Caco-2 (cell line): ENCODE data around the gene PYCR2. TPM values are rescaled to one million over a fixed set of nuclear protein-coding genes. Genes with fewer than 3 reads are reported as not detected.
A peak's percentile ranks its signal among the peaks of the same experiment; 100 is the strongest.

ENCODE experiments used
- BruUV-seq: library from RNA; stranded (reverse); fragments of 400-500 nt; replicated peaks from 2 replicates; lab custom pipeline; 2021; lab: Mats Ljungman, UMichigan
- CTCF ChIA-PET: fragments of 300-600 bp; sonication (Branson Sonifier 250); formaldehyde crosslinking; loops from one replicate; lab custom pipeline; 2022; ENCODE audit warnings: antibody characterized with exemption; lab: Charles Lee
- POLR2A ChIA-PET: fragments of 300-600 bp; sonication (Branson Sonifier 250); formaldehyde crosslinking; loops from one replicate; lab custom pipeline; 2022; ENCODE audit warnings: antibody characterized with exemption; lab: Charles Lee
- DNase-seq, 2 experiments: peaks; one replicate each; pipeline versions ENCODE4 v3.0.0 to v3.0.0-alpha.2; 2020 to 2022
- H3K27me3 ChIP-seq: replicated peaks from 2 replicates; pipeline ENCODE4 v1.6.0; 2011; ENCODE audit warnings: low read length; ENCODE audit not compliant: control insufficient read depth, insufficient read depth
- H3K36me3 ChIP-seq: 2 replicates; pipeline ENCODE4 v1.5.1; 2011; ENCODE audit warnings: low read length; ENCODE audit not compliant: control insufficient read depth, insufficient read depth
- H3K4me1 ChIP-seq: fragments of 250-450 bp; sonication (Bioruptor Pico); 2 replicates; pipeline ENCODE4 v1.5.1; 2020; ENCODE audit warnings: mild to moderate bottlenecking
- H3K4me3 ChIP-seq: 2 replicates; pipeline ENCODE4 v1.5.1; 2011; ENCODE audit warnings: low read depth, mild to moderate bottlenecking, control low read depth, low read length
- H3K9me3 ChIP-seq: fragments of 250-450 bp; sonication (Bioruptor Pico); 2 replicates; pipeline ENCODE4 v1.5.1; 2020; ENCODE audit warnings: mild to moderate bottlenecking, moderate library complexity
- H3K27ac Mint-ChIP-seq: one replicate; pipeline ENCODE4 v1.8.0; 2022; ENCODE audit warnings: mixed read lengths; ENCODE audit not compliant: unreplicated experiment
- H3K27me3 Mint-ChIP-seq: one replicate; pipeline ENCODE4 v1.8.0; 2022; ENCODE audit warnings: mixed read lengths; ENCODE audit not compliant: insufficient read depth, unreplicated experiment
- H3K36me3 Mint-ChIP-seq: one replicate; pipeline ENCODE4 v1.8.0; 2022; ENCODE audit warnings: mild to moderate bottlenecking, mixed read lengths; ENCODE audit not compliant: insufficient read depth, unreplicated experiment
- H3K4me1 Mint-ChIP-seq: one replicate; pipeline ENCODE4 v1.8.0; 2022; ENCODE audit warnings: low read depth, mixed read lengths; ENCODE audit not compliant: unreplicated experiment
- H3K4me3 Mint-ChIP-seq: one replicate; pipeline ENCODE4 v1.8.0; 2022; ENCODE audit warnings: mild to moderate bottlenecking, moderate library complexity, mixed read lengths; ENCODE audit not compliant: unreplicated experiment
- H3K9me3 Mint-ChIP-seq: one replicate; pipeline ENCODE4 v1.8.0; 2022; ENCODE audit warnings: mixed read lengths; ENCODE audit not compliant: unreplicated experiment
- intact Hi-C: fragments of 100-400 bp; cut with micrococcal nuclease; formaldehyde crosslinking; loops from one replicate; pipeline ENCODE4 v1.10.0; 2022; ENCODE audit not compliant: unreplicated experiment
- total RNA-seq: library from RNA; stranded (reverse); gene quantifications from 2 replicates; pipeline ENCODE4 v1.2.3, GENCODE V29; 2022
- TF ChIP-seq, protein P1 (sequence below), 2 experiments: fragments of 200-600 bp in 1 of 2; IDR thresholded peaks; 1 replicate in 1 of 2; 2 replicates in 1 of 2; pipeline versions ENCODE4 v1.5.1 to v1.8.0; 2011 to 2022; ENCODE audit warnings: antibody characterized with exemption in 1 of 2, control low read depth in 1 of 2, inconsistent platforms in 1 of 2, low read depth in 1 of 2, low read length in 1 of 2, mild to moderate bottlenecking in 1 of 2, moderate library complexity in 1 of 2; ENCODE audit not compliant: insufficient read depth in 1 of 2, severe bottlenecking in 1 of 2, unreplicated experiment in 1 of 2

Gene PYCR2
- total RNA-seq, 1 experiment from 2014 or later, result 73.7 TPM

DNA sequence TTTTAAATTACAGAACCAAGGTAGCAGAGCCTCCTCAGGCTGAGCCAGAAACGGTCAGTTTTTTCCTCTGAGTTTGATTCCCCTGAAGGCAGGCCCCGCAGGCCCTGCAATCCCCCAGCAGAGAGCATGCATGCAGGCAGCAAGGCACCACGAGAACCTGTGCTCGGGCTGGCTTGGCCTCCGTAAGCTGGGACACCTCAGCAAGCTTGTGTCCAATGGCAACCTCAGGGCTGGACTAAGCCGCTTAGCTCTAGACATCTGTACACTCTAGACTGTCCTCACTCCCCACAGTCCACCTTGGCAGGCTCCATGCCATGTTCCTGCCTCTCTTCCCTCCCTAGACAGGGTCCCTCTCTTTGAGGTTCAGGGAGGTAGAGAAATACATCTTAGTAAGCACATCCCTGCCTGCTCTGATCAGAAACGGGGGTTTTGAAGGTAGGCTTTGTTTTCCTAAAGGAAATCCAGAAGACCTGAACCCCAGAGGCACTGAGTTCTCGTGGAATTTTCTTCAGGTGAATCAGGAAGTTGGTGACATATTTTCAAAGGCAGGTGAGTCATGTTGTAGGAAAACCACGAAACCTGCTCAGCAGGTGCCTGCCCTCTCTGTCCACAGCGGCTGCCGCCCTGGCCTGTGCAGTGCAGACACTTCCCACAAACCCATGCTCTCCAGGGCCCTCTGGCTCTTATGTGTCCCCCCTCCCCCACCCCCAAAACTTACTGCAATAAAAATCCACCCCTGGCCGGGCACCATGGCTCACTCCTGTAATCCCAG lies 48.8 kb downstream of the PYCR2 start:
- peaks cover 5% of the 10 kb centered on the region; the same call in 1 of the 2 replicates for H3K36me3 ChIP-seq
- ChIA-PET POLR2A (interaction anchor here (0.7 kb wide), 2 partner anchors 52 to 1416 kb away, joined by 6 to 17 read pairs; no protein-coding TSS in a partner anchor), CTCF (interaction anchor here (0.6 to 1.0 kb wide), 3 partner anchors 49 to 226 kb away, joined by 3 read pairs; partner anchors contain the start of gene PYCR2)
- peaks cover 23% of the 10 kb centered on the region for H3K4me1 Mint-ChIP-seq
- peak overlapping the region; percentile 91 for H3K27ac Mint-ChIP-seq
- H3K36me3 Mint-ChIP-seq, result peaks cover 62% of the 10 kb centered on the region
- DNase-seq, result peak; percentile 77 to 79
- H3K9me3 Mint-ChIP-seq, result no peaks in the 10 kb centered on the region
- BruUV-seq, result no TSS peak
- no peaks in the 10 kb centered on the region for H3K27me3 Mint-ChIP-seq
- no peak overlapping the region for H3K4me3 ChIP-seq
- TF ChIP-seq, protein P1, sequence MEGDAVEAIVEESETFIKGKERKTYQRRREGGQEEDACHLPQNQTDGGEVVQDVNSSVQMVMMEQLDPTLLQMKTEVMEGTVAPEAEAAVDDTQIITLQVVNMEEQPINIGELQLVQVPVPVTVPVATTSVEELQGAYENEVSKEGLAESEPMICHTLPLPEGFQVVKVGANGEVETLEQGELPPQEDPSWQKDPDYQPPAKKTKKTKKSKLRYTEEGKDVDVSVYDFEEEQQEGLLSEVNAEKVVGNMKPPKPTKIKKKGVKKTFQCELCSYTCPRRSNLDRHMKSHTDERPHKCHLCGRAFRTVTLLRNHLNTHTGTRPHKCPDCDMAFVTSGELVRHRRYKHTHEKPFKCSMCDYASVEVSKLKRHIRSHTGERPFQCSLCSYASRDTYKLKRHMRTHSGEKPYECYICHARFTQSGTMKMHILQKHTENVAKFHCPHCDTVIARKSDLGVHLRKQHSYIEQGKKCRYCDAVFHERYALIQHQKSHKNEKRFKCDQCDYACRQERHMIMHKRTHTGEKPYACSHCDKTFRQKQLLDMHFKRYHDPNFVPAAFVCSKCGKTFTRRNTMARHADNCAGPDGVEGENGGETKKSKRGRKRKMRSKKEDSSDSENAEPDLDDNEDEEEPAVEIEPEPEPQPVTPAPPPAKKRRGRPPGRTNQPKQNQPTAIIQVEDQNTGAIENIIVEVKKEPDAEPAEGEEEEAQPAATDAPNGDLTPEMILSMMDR (IDR thresholded peaks at IDR 0.05; ENCODE audit: insufficient read depth in 1 of 2, low read depth in 1 of 2, low read length in 1 of 2, severe bottlenecking in 1 of 2, unreplicated experiment in 1 of 2), result no peak
- no peaks in the 10 kb centered on the region for H3K27me3 ChIP-seq
- H3K9me3 ChIP-seq, result no peaks in the 10 kb centered on the region
- H3K4me3 Mint-ChIP-seq, result peak overlapping the region; percentile 44
- intact Hi-C loops, result no loop called here
- peaks cover 33% of the 10 kb centered on the region for H3K4me1 ChIP-seq

DNA sequence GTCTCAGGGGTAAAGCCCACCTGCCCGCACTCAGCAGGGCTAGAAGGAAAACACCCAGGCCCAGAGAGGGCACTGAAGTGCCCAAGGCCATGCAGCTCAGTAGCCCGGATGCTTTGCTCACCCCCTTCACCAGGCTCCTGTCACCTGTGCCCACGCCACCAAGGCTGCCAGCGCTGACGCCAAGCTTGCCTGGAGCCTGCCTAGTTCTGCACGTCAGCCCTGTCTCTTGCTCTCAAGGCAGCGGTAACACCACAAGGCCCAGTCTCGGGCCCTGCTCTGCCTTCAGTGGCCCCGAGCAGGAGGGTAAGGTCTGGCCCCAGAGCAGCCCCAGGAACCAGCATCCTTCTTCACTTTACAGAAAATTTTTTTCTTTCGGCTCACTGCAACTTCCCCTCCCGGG lies 49.6 kb downstream of the PYCR2 start:
- H3K4me3 Mint-ChIP-seq, result no peak overlapping the region
- DNase-seq, result no peak
- TF ChIP-seq, protein P1 (IDR thresholded peaks at IDR 0.05; ENCODE audit: insufficient read depth in 1 of 2, low read depth in 1 of 2, low read length in 1 of 2, severe bottlenecking in 1 of 2, unreplicated experiment in 1 of 2), result no peak
- Histone ChIP-seq H3K4me3 (no peak overlapping the region), H3K27me3 (no peaks in the 10 kb centered on the region), H3K9me3 (no peaks in the 10 kb centered on the region), H3K4me1 (peaks cover 33% of the 10 kb centered on the region), H3K36me3 (peaks cover 5% of the 10 kb centered on the region; the same call in 1 of the 2 replicates)
- intact Hi-C loops, result no loop called here
- ChIA-PET POLR2A (no interaction called here), CTCF (interaction anchor here (1.0 kb wide), 1 partner anchor 50 kb away, joined by 3 read pairs; the partner anchor contains the start of gene PYCR2)
- no TSS peak for BruUV-seq
- H3K27ac Mint-ChIP-seq, result no peak overlapping the region
- H3K27me3 Mint-ChIP-seq, result no peaks in the 10 kb centered on the region
- no peaks in the 10 kb centered on the region for H3K9me3 Mint-ChIP-seq
- peaks cover 70% of the 10 kb centered on the region for H3K36me3 Mint-ChIP-seq
- peaks cover 23% of the 10 kb centered on the region for H3K4me1 Mint-ChIP-seq

- H3K27ac Mint-ChIP-seq, result no peak overlapping the region
- H3K36me3 Mint-ChIP-seq, result peaks cover 75% of the 10 kb centered on the region
- Histone ChIP-seq H3K27me3 (no peaks in the 10 kb centered on the region), H3K4me3 (no peak overlapping the region), H3K4me1 (peaks cover 28% of the 10 kb centered on the region), H3K9me3 (no peaks in the 10 kb centered on the region), H3K36me3 (peaks cover 5% of the 10 kb centered on the region; the same call in 1 of the 2 replicates)
- H3K27me3 Mint-ChIP-seq, result no peaks in the 10 kb centered on the region
- TF ChIP-seq, protein P1 (IDR thresholded peaks at IDR 0.05; ENCODE audit: insufficient read depth in 1 of 2, low read depth in 1 of 2, low read length in 1 of 2, severe bottlenecking in 1 of 2, unreplicated experiment in 1 of 2), result no peak
- ChIA-PET POLR2A (no interaction called here), CTCF (no interaction called here)
- no peak for DNase-seq
- no peaks in the 10 kb centered on the region for H3K9me3 Mint-ChIP-seq
- BruUV-seq, result no TSS peak
- no peak overlapping the region for H3K4me3 Mint-ChIP-seq
- peaks cover 19% of the 10 kb centered on the region for H3K4me1 Mint-ChIP-seq
- intact Hi-C loops, result no loop called here
Measured at GRCh38 chr1:225873281-225873850, 50.7 kb downstream of the PYCR2 start.
